GM12878 (cell line): ENCODE results near the gene LSM6. TPM values are rescaled to one million over a fixed set of nuclear protein-coding genes. Genes with fewer than 3 reads are reported as not detected.

Experiments
- ATAC-seq: fragments of 200-7000 bp; cut with Tn5 transposase; 3 replicates; pipeline ENCODE4 v1.9.1; 2020; ENCODE audit warnings: mild to moderate bottlenecking, moderate library complexity
- Bru-seq: library from RNA; stranded (reverse); fragments of 400-500 nt; gene quantifications from one replicate; lab custom pipeline; 2021; lab: Mats Ljungman, UMichigan
- BruChase-seq, 2 experiments: library from RNA; stranded (reverse); fragments of 400-500 nt; gene quantifications; one replicate each; lab custom pipeline; 2021; lab: Mats Ljungman, UMichigan
- BruUV-seq: library from RNA; stranded (reverse); fragments of 400-500 nt; replicated peaks from 2 replicates; lab custom pipeline; 2021; lab: Mats Ljungman, UMichigan
- CTCF ChIA-PET: fragments of 300-600 bp; sonication (Branson Sonifier 250); formaldehyde crosslinking; extraction: SDS; loops from one replicate; lab custom pipeline; 2021; ENCODE audit warnings: inconsistent platforms; lab: Yijun Ruan, JAX
- POLR2A ChIA-PET: fragments of 350-600 bp; formaldehyde crosslinking; extraction: SDS; loops from one replicate; lab custom pipeline; 2021; ENCODE audit warnings: inconsistent platforms; lab: Charles Lee
- RAD21 ChIA-PET: fragments of 300-600 bp; sonication (Branson Sonifier 250); formaldehyde crosslinking; loops from one replicate; lab custom pipeline; 2023; ENCODE audit warnings: antibody characterized with exemption; ENCODE audit not compliant: unreplicated experiment; lab: Charles Lee
- SMC1A ChIA-PET: fragments of 300-600 bp; sonication (Branson Sonifier 250); formaldehyde crosslinking; loops from one replicate; lab custom pipeline; 2023; ENCODE audit not compliant: unreplicated experiment, uncharacterized antibody; lab: Charles Lee
- DNase-seq: peaks from one replicate; pipeline ENCODE4 v3.0.0-alpha.2; 2011; ENCODE audit warnings: low read depth, low spot score
- FAIRE-seq: peaks from 3 replicates; lab custom pipeline; 2011; peaks lifted over from hg19 to GRCh38; lab: Jason Lieb, UNC
- H2AFZ ChIP-seq: 2 replicates; pipeline ENCODE4 v1.6.0; 2011; ENCODE audit warnings: low read depth, low read length, control low read depth; ENCODE audit not compliant: control insufficient read depth
- H3K27ac ChIP-seq: 2 replicates; pipeline ENCODE4 v1.5.1; 2011; ENCODE audit warnings: control low read depth; ENCODE audit not compliant: control insufficient read depth, insufficient read depth
- H3K27me3 ChIP-seq, 2 experiments: replicated peaks in 1 of 2; 2 replicates each; pipeline versions ENCODE4 v1.6.0 to v1.6.1; 2011; ENCODE audit warnings: low read length in 1 of 2; ENCODE audit not compliant: control insufficient read depth in 2 of 2, insufficient read depth in 2 of 2
- H3K36me3 ChIP-seq, 2 experiments: 2 replicates each; pipeline ENCODE4 v1.5.1; 2011; ENCODE audit warnings: low read length in 1 of 2; ENCODE audit not compliant: control insufficient read depth in 2 of 2, insufficient read depth in 2 of 2
- H3K4me1 ChIP-seq: 2 replicates; pipeline ENCODE4 v1.6.1; 2011; ENCODE audit warnings: mild to moderate bottlenecking, low read length, moderate library complexity, mixed read lengths; ENCODE audit not compliant: control insufficient read depth, insufficient read depth
- H3K4me2 ChIP-seq: 2 replicates; pipeline ENCODE4 v1.6.0; 2011; ENCODE audit warnings: control low read depth; ENCODE audit not compliant: control insufficient read depth, insufficient read depth
- H3K4me3 ChIP-seq: fragments of 200-600 bp; sonication (generic); 2 replicates; pipeline ENCODE4 v1.5.1; 2016
- H3K79me2 ChIP-seq: 2 replicates; pipeline ENCODE4 v1.6.0; 2011; ENCODE audit warnings: low read length; ENCODE audit not compliant: control insufficient read depth, insufficient read depth
- H3K9ac ChIP-seq: 2 replicates; pipeline ENCODE4 v1.8.0; 2011; ENCODE audit warnings: low read length, control low read depth, mixed read lengths; ENCODE audit not compliant: control insufficient read depth, insufficient read depth
- H3K9me3 ChIP-seq: replicated peaks from 3 replicates; pipeline ENCODE4 v1.5.1; 2011; ENCODE audit warnings: mild to moderate bottlenecking, low read length; ENCODE audit not compliant: control insufficient read depth, insufficient read depth
- H4K20me1 ChIP-seq: 2 replicates; pipeline ENCODE4 v1.6.0; 2011; ENCODE audit not compliant: control insufficient read depth, insufficient read depth
- CREB1 ChIP-seq: IDR thresholded peaks from 2 replicates; pipeline ENCODE4 v1.6.1; 2012; ENCODE audit warnings: low read depth, mild to moderate bottlenecking, inconsistent platforms
- DPF2 ChIP-seq: fragments of 450-650 bp; IDR thresholded peaks from 2 replicates; pipeline ENCODE4 v1.6.1; 2017; ENCODE audit warnings: mild to moderate bottlenecking
- GABPA ChIP-seq: IDR thresholded peaks from 2 replicates; pipeline ENCODE4 v1.6.1; 2014; ENCODE audit warnings: antibody characterized with exemption, low read depth, mild to moderate bottlenecking, inconsistent platforms
- GATAD2B ChIP-seq: fragments of 450-650 bp; conservative IDR thresholded peaks from 2 replicates; pipeline ENCODE4 v1.6.1; 2017; ENCODE audit warnings: low read depth, mild to moderate bottlenecking, moderate library complexity
- IKZF1 ChIP-seq: fragments of 450-650 bp; conservative IDR thresholded peaks from 2 replicates; pipeline ENCODE4 v1.6.1; 2017; ENCODE audit warnings: antibody characterized with exemption, mild to moderate bottlenecking
- KAT2A ChIP-seq: conservative IDR thresholded peaks from 2 replicates; pipeline ENCODE4 v1.6.1; 2011; ENCODE audit warnings: low read depth, low read length; ENCODE audit not compliant: control insufficient read depth
- MTA2 ChIP-seq: fragments of 450-650 bp; IDR thresholded peaks from 2 replicates; pipeline ENCODE4 v1.6.1; 2016; ENCODE audit warnings: low read depth, mild to moderate bottlenecking, moderate library complexity
- NFYA ChIP-seq: IDR thresholded peaks from 2 replicates; pipeline ENCODE4 v1.6.1; 2011; ENCODE audit warnings: low read depth, mild to moderate bottlenecking, low read length, improper control_type of control experiment, borderline replicate concordance
- RB1 ChIP-seq: fragments of 450-650 bp; formaldehyde crosslinking; IDR thresholded peaks from 2 replicates; pipeline ENCODE4 v1.6.1; 2017; ENCODE audit warnings: mild to moderate bottlenecking, borderline replicate concordance
- RELB ChIP-seq: fragments of 450-650 bp; IDR thresholded peaks from 2 replicates; pipeline ENCODE4 v1.6.1; 2017; ENCODE audit warnings: low read depth, mild to moderate bottlenecking, moderate library complexity
- SP1 ChIP-seq: IDR thresholded peaks from one replicate; pipeline ENCODE4 v1.6.1; 2011; ENCODE audit warnings: low read depth, low read length
- TBL1XR1 ChIP-seq: IDR thresholded peaks from 2 replicates; pipeline ENCODE4 v1.6.1; 2012; ENCODE audit warnings: low read depth, low read length, improper control_type of control experiment
- TCF7 ChIP-seq: IDR thresholded peaks from 2 replicates; pipeline ENCODE4 v1.6.1; 2014; ENCODE audit warnings: antibody characterized with exemption, borderline replicate concordance
- ZSCAN29 ChIP-seq: fragments of 450-650 bp; IDR thresholded peaks from 2 replicates; pipeline ENCODE4 v1.6.1; 2017; ENCODE audit warnings: mild to moderate bottlenecking, moderate library complexity
- WGBS: methylation state at CpG from one replicate; pipeline ENCODE4 v1.1.6; 2016; ENCODE audit warnings: low lambda C conversion rate; ENCODE audit not compliant: insufficient replicate concordance, insufficient coverage; ENCODE audit errors: missing lambda C conversion rate; 5-methylcytosine and 5-hydroxymethylcytosine counted together
- in situ Hi-C: fragments of 300-500 bp; cut with MboI; formaldehyde crosslinking; loops from 9 replicates; pipeline ENCODE4 v1.14.3; 2018; ENCODE audit warnings: mixed read lengths
- intact Hi-C: fragments of 100-400 bp; cut with micrococcal nuclease; formaldehyde crosslinking; loops from one replicate; pipeline ENCODE4 v1.14.2; 2022; ENCODE audit not compliant: unreplicated experiment
- long read RNA-seq, 2 experiments: library from polyadenylated mRNA; unstranded; transcript quantifications; one replicate each; pipeline ENCODE4 v2.0.0, GENCODE V29; 2019 to 2020
- polyA minus RNA-seq, 3 experiments: library from RNA; depleted of rRNA, polyadenylated mRNA; stranded (reverse); fragments of >200 nt; gene quantifications; 2 replicates each; pipeline ENCODE4 v1.2.3, GENCODE V29; 2011
- polyA plus RNA-seq, 11 experiments: library from polyadenylated mRNA; depleted of rRNA in 4 of 11; unstranded in 6 of 11; stranded (reverse) in 5 of 11; fragments of >200 nt; fragmentation: Nextera tagmentation in 4 of 11; fragmentation: Illumina TruSeq in 1 of 11; extraction: Ambion mirVana in 4 of 11; extraction: Trizol in 1 of 11; gene quantifications; 1 replicate in 1 of 11; 2 replicates in 10 of 11; pipeline versions ENCODE4 v1.2.1 to v1.2.3, GENCODE V29; 2011 to 2016; ENCODE audit warnings: inconsistent platforms in 2 of 11, missing spikeins in 2 of 11, low read depth in 1 of 11
- total RNA-seq, 4 experiments: library from RNA; depleted of rRNA in 3 of 4; stranded (reverse); fragments of >200 nt in 3 of 4; fragmentation: Illumina TruSeq in 1 of 4; extraction: Trizol in 1 of 4; gene quantifications; 2 replicates each; pipeline versions ENCODE4 v1.2.1 to v1.2.3, GENCODE V29; 2013 to 2021
- TF ChIP-seq, protein P1 (sequence below): IDR thresholded peaks from 2 replicates; pipeline ENCODE4 v1.6.1; 2011; ENCODE audit warnings: borderline replicate concordance, low read depth, mild to moderate bottlenecking, moderate library complexity, mixed read lengths, low read length; ENCODE audit not compliant: insufficient read depth; ENCODE audit errors: extremely low read length

LSM6 gene
- 126 and 131 TPM in 2 replicates for total RNA-seq (2013; cell fraction: nucleolus; rRNA removed)
- total RNA-seq (2014; rRNA removed): 106 and 110 TPM in 2 replicates
- 252 and 277 TPM in 2 replicates for total RNA-seq (2014; rRNA removed; fragmentation: Illumina TruSeq; extraction: Trizol)
- 79.2 and 84.4 TPM in 2 replicates for total RNA-seq (2021)
- polyA plus RNA-seq (2011; ENCODE audit: low read depth): 12.5 TPM
- polyA plus RNA-seq (2011; rRNA removed): 68.0 and 112 TPM in 2 replicates
- 27.5 and 33.9 TPM in 2 replicates for polyA plus RNA-seq (2011; cell fraction: cytosol; rRNA removed)
- polyA plus RNA-seq (2011; cell fraction: nucleus; rRNA removed): 30.7 and 44.7 TPM in 2 replicates
- 89.8 and 117 TPM in 2 replicates for polyA plus RNA-seq (2012)
- 198 and 252 TPM in 2 replicates for polyA plus RNA-seq (2014; fragmentation: Illumina TruSeq; extraction: Trizol)
- 100 to 1,000 TPM; 261 to 262 TPM for polyA plus RNA-seq (2014; fragmentation: Nextera tagmentation; extraction: Ambion mirVana)
- 170 and 177 TPM in 2 replicates for polyA plus RNA-seq (2014; rRNA removed)
- 100 to 1,000 TPM; 274 to 282 TPM for polyA plus RNA-seq (2016; fragmentation: Nextera tagmentation; extraction: Ambion mirVana)
- 36.0 and 42.0 TPM in 2 replicates for polyA minus RNA-seq (2011; rRNA and poly(A)+ RNA removed)
- 7.2 and 16.8 TPM in 2 replicates for polyA minus RNA-seq (2011; cell fraction: cytosol; rRNA and poly(A)+ RNA removed)
- 85.5 and 115 TPM in 2 replicates for polyA minus RNA-seq (2011; cell fraction: nucleus; rRNA and poly(A)+ RNA removed)
- percentile 94 among the genes with signal in this experiment for Bru-seq, nascent RNA
- BruChase-seq, experiment 1, labeled RNA remaining after a 6-hour chase: percentile 82 among the genes with signal in this experiment
- percentile 83 among the genes with signal in this experiment for BruChase-seq, experiment 2, labeled RNA remaining after a 2-hour chase
- long read RNA-seq, experiment 1, transcript LSM6-201 (4 exons, 2,259 nt): major isoform, 51 of 67 reads
- long read RNA-seq, experiment 1, partial matches to known transcripts: 1 of 67 reads
- long read RNA-seq, experiment 1, other reads (novel, unspliced or antisense): 8 of 67 reads
- long read RNA-seq, experiment 2, transcript LSM6-204 (5 exons, 549 nt): minor isoform, 5 of 202 reads
- long read RNA-seq, experiment 2, transcript LSM6-201 (4 exons, 2,259 nt): major isoform, 169 of 202 reads
- long read RNA-seq, experiment 2, transcript LSM6-208 (4 exons, 454 nt): minor isoform, 12 of 202 reads
- long read RNA-seq, experiment 2, partial matches to known transcripts: 3 of 202 reads
- long read RNA-seq, experiment 2, other reads (novel, unspliced or antisense): 13 of 202 reads

DNA sequence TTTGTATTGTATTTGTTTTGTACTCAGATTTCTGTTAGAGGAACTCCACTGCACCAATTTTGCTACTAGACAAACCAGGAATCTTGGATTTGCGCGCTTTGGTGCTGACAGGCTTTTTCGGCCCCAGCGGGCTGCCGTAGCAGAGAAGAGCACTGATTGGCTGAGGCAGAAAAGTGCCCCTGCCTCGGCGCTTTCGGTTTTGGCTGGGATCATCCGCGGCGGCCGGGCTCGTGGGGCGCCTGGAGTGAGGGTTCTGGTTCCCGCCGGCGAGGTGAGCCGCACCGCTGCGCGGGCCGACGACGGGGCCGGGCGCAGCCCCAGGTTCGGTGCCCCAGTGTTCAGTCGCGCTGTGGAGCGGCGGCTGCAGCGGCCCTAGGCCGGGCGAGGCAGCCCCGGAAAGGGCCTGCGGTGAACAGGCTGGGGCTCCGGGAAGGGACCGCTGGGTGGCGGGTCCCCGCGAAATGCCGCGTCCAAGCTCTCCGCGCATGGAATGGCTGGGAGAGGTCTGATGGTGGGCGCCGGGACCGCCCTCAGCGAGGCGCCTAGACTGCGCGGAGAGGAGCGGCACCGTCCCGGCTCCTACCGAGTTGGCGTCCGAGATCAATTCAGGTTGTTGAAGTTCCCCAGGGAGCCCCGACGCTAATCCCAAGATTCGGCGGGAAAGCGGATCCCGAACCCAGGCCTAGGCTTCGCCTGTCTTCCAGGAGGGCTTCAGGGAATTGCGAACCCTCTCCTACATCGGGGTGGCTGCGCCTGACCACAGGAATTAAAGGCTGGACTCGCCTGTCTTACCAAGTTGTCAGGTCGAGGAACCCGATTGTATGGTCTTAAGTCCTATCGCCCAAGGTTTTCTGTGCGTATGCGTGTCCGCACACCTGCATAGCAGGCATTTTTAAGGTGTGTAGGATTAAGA lies at the start of gene LSM6:
TSS of gene LSM6 (plus strand) at position 178 of the 913 bp plus-strand sequence. CDS start 7,204 bp downstream, outside the sequence.
- POLR2A ChIA-PET: no interaction called here
- Histone ChIP-seq H3K9me3 (no peaks in the 10 kb centered on the region), H3K79me2 (peaks cover 56% of the 10 kb centered on the region), H3K9ac (peak within 1 kb of the TSS; percentile 88), H3K36me3 (peaks cover 0 to 3% of the 10 kb centered on the region in 2 experiments; a peak in 1 of 4 replicates), H3K4me3 (peak within 1 kb of the TSS; percentile 84), H2AFZ (peak within 1 kb of the TSS; percentile 96), H3K27me3 (no peaks in the 10 kb centered on the region), H3K27ac (peak within 1 kb of the TSS; percentile 92), H4K20me1 (no peaks in the 10 kb centered on the region), H3K4me2 (peak within 1 kb of the TSS; percentile 95), H3K4me1 (peaks cover 13% of the 10 kb centered on the region)
- FAIRE-seq (peak; percentile 35), ATAC-seq (peak; percentile 89), DNase-seq (peak; percentile 36)
- RAD21 ChIA-PET: no interaction called here
- intact Hi-C loops: loop anchor here (2.0 to 5.0 kb wide), 6 partner anchors 43 to 237 kb away; partner anchors contain the start of gene ZNF827
- SMC1A ChIA-PET: no interaction called here
- CTCF ChIA-PET: no interaction called here
- BruUV-seq: TSS peak; percentile 78
- 1% methylated on average over 73 of the region's 75 CpGs for WGBS
- in situ Hi-C loops: no loop called here
- TF ChIP-seq NFYA: no peak
- TF ChIP-seq RELB: peak; percentile 32; the same call in 1 of the 2 replicates
- no peak for TF ChIP-seq TCF7
- peak; percentile 82; the same call in 1 of the 2 replicates for TF ChIP-seq GATAD2B
- TF ChIP-seq GABPA: no peak
- TF ChIP-seq, protein P1, sequence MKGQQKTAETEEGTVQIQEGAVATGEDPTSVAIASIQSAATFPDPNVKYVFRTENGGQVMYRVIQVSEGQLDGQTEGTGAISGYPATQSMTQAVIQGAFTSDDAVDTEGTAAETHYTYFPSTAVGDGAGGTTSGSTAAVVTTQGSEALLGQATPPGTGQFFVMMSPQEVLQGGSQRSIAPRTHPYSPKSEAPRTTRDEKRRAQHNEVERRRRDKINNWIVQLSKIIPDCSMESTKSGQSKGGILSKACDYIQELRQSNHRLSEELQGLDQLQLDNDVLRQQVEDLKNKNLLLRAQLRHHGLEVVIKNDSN: no peak
- TF ChIP-seq CREB1: peak; percentile 52
- TF ChIP-seq MTA2: no peak
- peak; percentile 67; the same call in 1 of the 2 replicates for TF ChIP-seq RB1
- TF ChIP-seq SP1: peak; percentile 38
- peak; percentile 71 for TF ChIP-seq DPF2
- peak; percentile 91 for TF ChIP-seq IKZF1
- TF ChIP-seq ZSCAN29: no peak
- TF ChIP-seq TBL1XR1: 0 out of 2 replicates have a peak, but pooled peaks have one; percentile 20
- no peak for TF ChIP-seq KAT2A
